ENCODE measurements around the gene EDEM2.
A peak's percentile ranks its signal among the peaks of the same experiment; 100 is the strongest.
"Not testable (repeated sequence)": the region's sequence is repeated elsewhere in the genome, so short reads cannot be mapped to it uniquely, and the experiment has no call there.

Gene EDEM2

GRCh38 chr20:35146920-35147574 is at the start of gene EDEM2:
Gene EDEM2 (minus strand): TSS chr20:35147336. CDS start chr20:35147258, 78 bp downstream.
- H3K4me1 ChIP-seq, result peaks cover 6% of the 10 kb centered on the region
- DNase-seq (ENCODE audit: low spot score in 2 of 2), result peak; percentile 93 to 96
- in situ Hi-C loops (cut with MboI; ENCODE audit: low sequenced_read_pairs), result loop anchor here (5.0 kb wide), 1 partner anchor 120 kb away; no protein-coding TSS in a partner anchor
- H3K27me3 ChIP-seq (ENCODE audit: low read depth), result no peaks in the 10 kb centered on the region
- H3K36me3 ChIP-seq (replicated peaks), result peaks cover 5% of the 10 kb centered on the region; the same call in 1 of the 2 replicates
- H3K9me3 ChIP-seq, result no peaks in the 10 kb centered on the region
- peak within 1 kb of the TSS; percentile 63 for H3K4me3 ChIP-seq

- no peaks in the 10 kb centered on the region for H3K36me3 ChIP-seq (replicated peaks)
- H3K4me3 ChIP-seq, result no peak overlapping the region
- H3K4me1 ChIP-seq, result peaks cover 5% of the 10 kb centered on the region
- in situ Hi-C loops (cut with MboI; ENCODE audit: low sequenced_read_pairs), result no loop called here
- no peak for DNase-seq (ENCODE audit: low spot score in 2 of 2)
- H3K27me3 ChIP-seq (ENCODE audit: low read depth), result no peaks in the 10 kb centered on the region
- peaks cover 12% of the 10 kb centered on the region for H3K9me3 ChIP-seq
Measured at GRCh38 chr20:35196313-35196712, 49.2 kb upstream of the EDEM2 start.

GRCh38 chr20:35193031-35193791 is 46.1 kb upstream of the EDEM2 start:
- H3K4me3 ChIP-seq; H3K9me3 ChIP-seq; H3K27me3 ChIP-seq (ENCODE audit: low read depth); H3K4me1 ChIP-seq; in situ Hi-C loops (cut with MboI; ENCODE audit: low sequenced_read_pairs); H3K36me3 ChIP-seq (replicated peaks): not testable (repeated sequence)
- peak in 1 of 2 experiments; percentile 22 for DNase-seq (ENCODE audit: low spot score in 2 of 2)

- no peak overlapping the region for H3K4me3 ChIP-seq
- 0 out of 2 replicates have a peak, but pooled peaks cover 6% of the 10 kb centered on the region for H3K9me3 ChIP-seq
- in situ Hi-C loops (cut with MboI; ENCODE audit: low sequenced_read_pairs), result no loop called here
- no peak for DNase-seq (ENCODE audit: low spot score in 2 of 2)
- no peaks in the 10 kb centered on the region for H3K36me3 ChIP-seq (replicated peaks)
- H3K4me1 ChIP-seq, result peaks cover 5% of the 10 kb centered on the region
- H3K27me3 ChIP-seq (ENCODE audit: low read depth), result no peaks in the 10 kb centered on the region
Measured at GRCh38 chr20:35192118-35192872, 45.2 kb upstream of the EDEM2 start.

GRCh38 chr20:35191419-35192117 is 44.4 kb upstream of the EDEM2 start:
- in situ Hi-C loops (cut with MboI; ENCODE audit: low sequenced_read_pairs), result no loop called here

GRCh38 chr20:35190556-35190955 is 43.4 kb upstream of the EDEM2 start:
- Histone ChIP-seq H3K36me3 (replicated peaks) (no peaks in the 10 kb centered on the region), H3K9me3 (no peaks in the 10 kb centered on the region), H3K4me3 (no peak overlapping the region), H3K4me1 (peaks cover 5% of the 10 kb centered on the region), H3K27me3 (ENCODE audit: low read depth) (no peaks in the 10 kb centered on the region)
- in situ Hi-C loops (cut with MboI; ENCODE audit: low sequenced_read_pairs), result no loop called here
- no peak for DNase-seq (ENCODE audit: low spot score in 2 of 2)

More at GRCh38 chr20:35191419-35192117, 44.4 kb upstream of the EDEM2 start:
- Histone ChIP-seq H3K9me3 (no peaks in the 10 kb centered on the region), H3K36me3 (replicated peaks) (no peaks in the 10 kb centered on the region), H3K4me1 (peaks cover 5% of the 10 kb centered on the region), H3K4me3 (no peak overlapping the region), H3K27me3 (ENCODE audit: low read depth) (no peaks in the 10 kb centered on the region)
- no peak for DNase-seq (ENCODE audit: low spot score in 2 of 2)

GRCh38 chr20:35189223-35189622 is 42.1 kb upstream of the EDEM2 start:
- H3K9me3 ChIP-seq; in situ Hi-C loops (cut with MboI; ENCODE audit: low sequenced_read_pairs); H3K36me3 ChIP-seq (replicated peaks); H3K4me1 ChIP-seq; H3K27me3 ChIP-seq (ENCODE audit: low read depth); H3K4me3 ChIP-seq; DNase-seq (ENCODE audit: low spot score in 2 of 2): not testable (repeated sequence)

GRCh38 chr20:35187584-35188190 is 40.6 kb upstream of the EDEM2 start:
- no peaks in the 10 kb centered on the region for H3K27me3 ChIP-seq (ENCODE audit: low read depth)
- no peak overlapping the region for H3K4me3 ChIP-seq
- H3K36me3 ChIP-seq (replicated peaks), result no peaks in the 10 kb centered on the region
- no peaks in the 10 kb centered on the region for H3K9me3 ChIP-seq
- in situ Hi-C loops (cut with MboI; ENCODE audit: low sequenced_read_pairs), result no loop called here
- no peaks in the 10 kb centered on the region for H3K4me1 ChIP-seq
- no peak for DNase-seq (ENCODE audit: low spot score in 2 of 2)

GRCh38 chr20:35186691-35187289 is 39.7 kb upstream of the EDEM2 start:
- H3K4me3 ChIP-seq; DNase-seq (ENCODE audit: low spot score in 2 of 2); in situ Hi-C loops (cut with MboI; ENCODE audit: low sequenced_read_pairs); H3K4me1 ChIP-seq; H3K36me3 ChIP-seq (replicated peaks); H3K27me3 ChIP-seq (ENCODE audit: low read depth); H3K9me3 ChIP-seq: not testable (repeated sequence)

- DNase-seq (ENCODE audit: low spot score in 2 of 2), result no peak
- Histone ChIP-seq H3K4me3 (no peak overlapping the region), H3K27me3 (ENCODE audit: low read depth) (no peaks in the 10 kb centered on the region), H3K4me1 (no peaks in the 10 kb centered on the region), H3K36me3 (replicated peaks) (no peaks in the 10 kb centered on the region; the same call in 1 of the 2 replicates), H3K9me3 (no peaks in the 10 kb centered on the region)
- in situ Hi-C loops (cut with MboI; ENCODE audit: low sequenced_read_pairs), result no loop called here
Measured at GRCh38 chr20:35181731-35182130, 34.6 kb upstream of the EDEM2 start.

- in situ Hi-C loops (cut with MboI; ENCODE audit: low sequenced_read_pairs), result no loop called here
- Histone ChIP-seq H3K27me3 (ENCODE audit: low read depth) (no peaks in the 10 kb centered on the region), H3K4me1 (no peaks in the 10 kb centered on the region), H3K9me3 (no peaks in the 10 kb centered on the region), H3K36me3 (replicated peaks) (no peaks in the 10 kb centered on the region; the same call in 1 of the 2 replicates), H3K4me3 (no peak overlapping the region)
- DNase-seq (ENCODE audit: low spot score in 2 of 2), result no peak
Measured at GRCh38 chr20:35180266-35180665, 33.1 kb upstream of the EDEM2 start.

- Histone ChIP-seq H3K9me3 (no peaks in the 10 kb centered on the region), H3K27me3 (ENCODE audit: low read depth) (no peaks in the 10 kb centered on the region), H3K4me1 (no peaks in the 10 kb centered on the region), H3K4me3 (no peak overlapping the region), H3K36me3 (replicated peaks) (no peaks in the 10 kb centered on the region; the same call in 1 of the 2 replicates)
- in situ Hi-C loops (cut with MboI; ENCODE audit: low sequenced_read_pairs), result no loop called here
- DNase-seq (ENCODE audit: low spot score in 2 of 2), result no peak
Measured at GRCh38 chr20:35179292-35180212, 32.4 kb upstream of the EDEM2 start.

Data from HAP-1 (cell line).